Measurements from ENCODE around the gene ARL15. TPM values are rescaled to one million over a fixed set of nuclear protein-coding genes. Genes with fewer than 3 reads are reported as not detected.

The ARL15 gene
- total and polyA plus RNA-seq, 2 of the 8 experiments (the other 6 are each of a cell fraction or from before 2014, with no cell fraction given), result 9.9 to 21.2 TPM

- CTCF ChIA-PET (ENCODE audit: partially characterized antibody), result interaction anchor here (0.5 to 1.5 kb wide), 4 partner anchors 15 to 866 kb away, joined by 3 to 5 read pairs (median 3); no protein-coding TSS in a partner anchor
- no peaks in the 10 kb centered on the region for H3K36me3 ChIP-seq (ENCODE audit: control insufficient read depth in 2 of 4, insufficient read depth in 4 of 4, low read length in 3 of 4)
- FAIRE-seq, result no peak
These were observed 409.7 kb downstream of the ARL15 start for GRCh38 chr5:53900677-53901076.

More at GRCh38 chr5:53900677-53901076, 409.7 kb downstream of the ARL15 start:
- Histone ChIP-seq H3K4me2 (ENCODE audit: insufficient read depth in 1 of 2, low read depth in 2 of 2, low read length in 2 of 2) (no peak overlapping the region), H3K27ac (ENCODE audit: low read depth, low read length) (no peak overlapping the region), H2BK12ac (ENCODE audit: low read depth, low read length) (no peak overlapping the region), H3K9me3 (ENCODE audit: insufficient read depth in 2 of 2, low read depth in 1 of 2, low read length in 1 of 2) (no peaks in the 10 kb centered on the region; a peak in 1 of 4 replicates), H2AK5ac (ENCODE audit: low read depth, low read length) (no peak overlapping the region), H2BK20ac (ENCODE audit: low read length) (no peak overlapping the region), H3K14ac (ENCODE audit: insufficient read length) (no peak overlapping the region), H2BK120ac (replicated peaks; ENCODE audit: low read depth, low read length) (no peak overlapping the region), H2BK5ac (ENCODE audit: low read depth, low read length) (no peak overlapping the region), H3K56ac (replicated peaks; ENCODE audit: insufficient read length, low read depth, low read length) (no peak overlapping the region), H3K9ac (replicated peaks in 1 of 4; ENCODE audit: extremely low read depth in 1 of 4, low read depth in 3 of 4, low read length in 3 of 4) (no peak overlapping the region), H2AFZ (ENCODE audit: low read length) (no peak overlapping the region), H3K4me3 (ENCODE audit: extremely low read depth in 1 of 4, insufficient read depth in 2 of 4, low read depth in 3 of 4, low read length in 4 of 4) (no peak overlapping the region), H3K4ac (replicated peaks; ENCODE audit: insufficient read length, low read depth, low read length) (no peak overlapping the region), H3K27me3 (replicated peaks in 1 of 4; ENCODE audit: control insufficient read depth in 3 of 4, extremely low read depth in 1 of 4, insufficient read depth in 3 of 4, low read length in 3 of 4) (no peaks in the 10 kb centered on the region), H3K23me2 (ENCODE audit: low read depth, low read length) (no peaks in the 10 kb centered on the region), H3K79me1 (ENCODE audit: low read depth, low read length) (no peaks in the 10 kb centered on the region), H3K79me2 (ENCODE audit: control insufficient read depth in 1 of 2, insufficient read depth in 2 of 2, low read length in 2 of 2) (no peaks in the 10 kb centered on the region), H3K23ac (ENCODE audit: insufficient read length) (no peak overlapping the region), H4K91ac (replicated peaks; ENCODE audit: insufficient read length, low read length) (no peak overlapping the region), H4K5ac (ENCODE audit: insufficient read length, low read depth, low read length) (no peak overlapping the region), H2BK15ac (ENCODE audit: low read length) (no peak overlapping the region), H4K8ac (ENCODE audit: extremely low read depth, insufficient read depth, low read length) (no peak overlapping the region), H3K18ac (ENCODE audit: extremely low read depth, low read length) (no peak overlapping the region), H3K4me1 (replicated peaks in 1 of 4; ENCODE audit: control insufficient read depth in 3 of 4, insufficient read depth in 4 of 4, low read length in 3 of 4) (no peaks in the 10 kb centered on the region), H4K20me1 (replicated peaks in 1 of 2; ENCODE audit: control insufficient read depth in 1 of 2, insufficient read depth in 2 of 2, low read length in 2 of 2) (no peaks in the 10 kb centered on the region)
- TF ChIP-seq CTBP2 (IDR thresholded peaks at IDR 0.05; ENCODE audit: borderline replicate concordance, insufficient read depth, insufficient read length, low read length) (no peak), NRF1 (IDR thresholded peaks at IDR 0.05; ENCODE audit: low read depth, low read length) (no peak), RXRA (IDR thresholded peaks at IDR 0.05; ENCODE audit: insufficient read depth, low read depth, low read length) (no peak), RNF2 (IDR thresholded peaks at IDR 0.05; ENCODE audit: borderline replicate concordance, low read depth, low read length, missing control alignments, poor library complexity, severe bottlenecking) (no peak), YY1 (IDR thresholded peaks at IDR 0.05; ENCODE audit: low read depth, low read length) (no peak), RBBP5 (IDR thresholded peaks at IDR 0.05; ENCODE audit: borderline replicate concordance, low read depth, low read length) (no peak), EGR1 (IDR thresholded peaks at IDR 0.05; ENCODE audit: borderline replicate concordance, low read depth, low read length) (no peak)
- POLR2A ChIA-PET (ENCODE audit: partially characterized antibody), result no interaction called here
- 88% methylated on average over 2 of the region's 2 CpGs; no CpG with 5 or more reads in 1 of the 2 experiments for WGBS, 2 experiments (ENCODE audit: extremely low coverage in 1 of 2, insufficient coverage in 1 of 2, insufficient read length in 1 of 2, insufficient replicate concordance in 2 of 2, low coverage in 1 of 2, low lambda C conversion rate in 2 of 2, missing lambda C conversion rate in 1 of 2)
- no peak for DNase-seq (ENCODE audit: low read depth in 1 of 2, low spot score in 2 of 2)

Measured in H1 (cell line).